Measurements from ENCODE around the gene SLC25A42. TPM values are rescaled to one million over a fixed set of nuclear protein-coding genes. Genes with fewer than 3 reads are reported as not detected.
"Not testable (repeated sequence)": the region's sequence is repeated elsewhere in the genome, so short reads cannot be mapped to it uniquely, and the experiment has no call there.

The SLC25A42 gene
- total RNA-seq, 1 experiment from 2014 or later, result 3.5 TPM

- ChIA-PET POLR2A (ENCODE audit: low non-redundant PET) (interaction anchor here (0.5 kb wide), 1 partner anchor 1886 kb away, joined by 3 read pairs; no protein-coding TSS in a partner anchor), CTCF (interaction anchor here (0.5 to 1.1 kb wide), 10 partner anchors 9 to 408 kb away, joined by 3 to 8 read pairs (median 4); no protein-coding TSS in a partner anchor)
- Histone ChIP-seq H3K27ac (ENCODE audit: low read depth, low read length, poor library complexity, severe bottlenecking) (peak overlapping the region; percentile 72), H3K27me3 (replicated peaks; ENCODE audit: insufficient read depth, low read depth, low read length, poor library complexity) (no peaks in the 10 kb centered on the region), H3K4me3 (ENCODE audit: low read depth, low read length, poor library complexity, severe bottlenecking) (peak overlapping the region; percentile 29), H3K4me1 (ENCODE audit: insufficient read depth, low read length, poor library complexity, severe bottlenecking) (no peaks in the 10 kb centered on the region), H3K36me3 (ENCODE audit: insufficient read depth, low read length, poor library complexity, severe bottlenecking) (no peaks in the 10 kb centered on the region), H3K9me3 (ENCODE audit: low read depth, low read length, poor library complexity, severe bottlenecking) (no peaks in the 10 kb centered on the region)
- peak; percentile 97 for TF ChIP-seq CTCF (conservative IDR thresholded peaks at IDR 0.05; ENCODE audit: low read depth, low read length)
- TF ChIP-seq EZH2 (IDR thresholded peaks at IDR 0.05; ENCODE audit: borderline replicate concordance, low read depth, low read length, poor library complexity, severe bottlenecking), result no peak
- DNase-seq (ENCODE audit: low spot score), result peak; percentile 83
- intact Hi-C loops (cut with micrococcal nuclease; ENCODE audit: unreplicated experiment), result loop anchor here (2.0 to 5.0 kb wide), 2 partner anchors 79 to 341 kb away; no protein-coding TSS in a partner anchor
- BruUV-seq (replicated peaks), result no TSS peak
Observed at GRCh38 chr19:19145684-19146608, 82.2 kb downstream of the SLC25A42 start.

GRCh38 chr19:19146865-19147264, 83.1 kb downstream of the SLC25A42 start:
- Histone ChIP-seq H3K36me3 (ENCODE audit: insufficient read depth, low read length, poor library complexity, severe bottlenecking) (no peaks in the 10 kb centered on the region), H3K9me3 (ENCODE audit: low read depth, low read length, poor library complexity, severe bottlenecking) (no peaks in the 10 kb centered on the region), H3K27ac (ENCODE audit: low read depth, low read length, poor library complexity, severe bottlenecking) (no peak overlapping the region), H3K27me3 (replicated peaks; ENCODE audit: insufficient read depth, low read depth, low read length, poor library complexity) (no peaks in the 10 kb centered on the region), H3K4me1 (ENCODE audit: insufficient read depth, low read length, poor library complexity, severe bottlenecking) (no peaks in the 10 kb centered on the region), H3K4me3 (ENCODE audit: low read depth, low read length, poor library complexity, severe bottlenecking) (no peak overlapping the region)
- ChIA-PET CTCF (no interaction called here), POLR2A (ENCODE audit: low non-redundant PET) (no interaction called here)
- TF ChIP-seq EZH2 (IDR thresholded peaks at IDR 0.05; ENCODE audit: borderline replicate concordance, low read depth, low read length, poor library complexity, severe bottlenecking) (no peak), CTCF (conservative IDR thresholded peaks at IDR 0.05; ENCODE audit: low read depth, low read length) (no peak)
- intact Hi-C loops (cut with micrococcal nuclease; ENCODE audit: unreplicated experiment), result loop anchor here (2.0 to 5.0 kb wide), 2 partner anchors 78 to 340 kb away; no protein-coding TSS in a partner anchor
- DNase-seq (ENCODE audit: low spot score), result no peak
- BruUV-seq (replicated peaks), result no TSS peak

- no peak for DNase-seq (ENCODE audit: low spot score)
- no peak for TF ChIP-seq CTCF (conservative IDR thresholded peaks at IDR 0.05; ENCODE audit: low read depth, low read length)
- TF ChIP-seq EZH2 (IDR thresholded peaks at IDR 0.05; ENCODE audit: borderline replicate concordance, low read depth, low read length, poor library complexity, severe bottlenecking), result no peak
- intact Hi-C loops (cut with micrococcal nuclease; ENCODE audit: unreplicated experiment), result loop anchor here (2.0 to 5.0 kb wide), 2 partner anchors 77 to 340 kb away; no protein-coding TSS in a partner anchor
- Histone ChIP-seq H3K36me3 (ENCODE audit: insufficient read depth, low read length, poor library complexity, severe bottlenecking) (no peaks in the 10 kb centered on the region), H3K27ac (ENCODE audit: low read depth, low read length, poor library complexity, severe bottlenecking) (no peak overlapping the region), H3K9me3 (ENCODE audit: low read depth, low read length, poor library complexity, severe bottlenecking) (no peaks in the 10 kb centered on the region), H3K4me1 (ENCODE audit: insufficient read depth, low read length, poor library complexity, severe bottlenecking) (no peaks in the 10 kb centered on the region), H3K4me3 (ENCODE audit: low read depth, low read length, poor library complexity, severe bottlenecking) (no peak overlapping the region), H3K27me3 (replicated peaks; ENCODE audit: insufficient read depth, low read depth, low read length, poor library complexity) (no peaks in the 10 kb centered on the region)
- CTCF ChIA-PET, result no interaction called here
- no TSS peak for BruUV-seq (replicated peaks)
- POLR2A ChIA-PET (ENCODE audit: low non-redundant PET), result no interaction called here
Observed at GRCh38 chr19:19147344-19147743, 83.5 kb downstream of the SLC25A42 start.

- intact Hi-C loops (cut with micrococcal nuclease; ENCODE audit: unreplicated experiment), result loop anchor here (5.0 kb wide), 1 partner anchor 339 kb away; no protein-coding TSS in a partner anchor
- H3K36me3 ChIP-seq (ENCODE audit: insufficient read depth, low read length, poor library complexity, severe bottlenecking), result not testable (repeated sequence)
Observed at GRCh38 chr19:19148504-19148903, 84.7 kb downstream of the SLC25A42 start.

More at GRCh38 chr19:19148504-19148903, 84.7 kb downstream of the SLC25A42 start:
- H3K9me3 ChIP-seq (ENCODE audit: low read depth, low read length, poor library complexity, severe bottlenecking); H3K27ac ChIP-seq (ENCODE audit: low read depth, low read length, poor library complexity, severe bottlenecking); H3K27me3 ChIP-seq (replicated peaks; ENCODE audit: insufficient read depth, low read depth, low read length, poor library complexity); H3K4me1 ChIP-seq (ENCODE audit: insufficient read depth, low read length, poor library complexity, severe bottlenecking); DNase-seq (ENCODE audit: low spot score); BruUV-seq (replicated peaks); H3K4me3 ChIP-seq (ENCODE audit: low read depth, low read length, poor library complexity, severe bottlenecking); POLR2A ChIA-PET (ENCODE audit: low non-redundant PET); CTCF ChIA-PET: not testable (repeated sequence)

Data from A673 (cell line).